NCI-H2196 treated with DMSO at 0.1 percent for 48 hours (cell line): ENCODE data around the gene SUFU.
A peak's percentile ranks its signal among the peaks of the same experiment; 100 is the strongest.

Source experiments
- DNase-seq: peaks from one replicate; lab custom pipeline; 2025; ENCODE audit not compliant: unreplicated experiment; lab: John Stamatoyannopoulos, UW

SUFU gene

GRCh38 chr10:102546606-102547320 is 43.0 kb downstream of the SUFU start:
- no peak for DNase-seq

GRCh38 chr10:102549549-102549948 is 45.8 kb downstream of the SUFU start:
- DNase-seq: no peak

DNA sequence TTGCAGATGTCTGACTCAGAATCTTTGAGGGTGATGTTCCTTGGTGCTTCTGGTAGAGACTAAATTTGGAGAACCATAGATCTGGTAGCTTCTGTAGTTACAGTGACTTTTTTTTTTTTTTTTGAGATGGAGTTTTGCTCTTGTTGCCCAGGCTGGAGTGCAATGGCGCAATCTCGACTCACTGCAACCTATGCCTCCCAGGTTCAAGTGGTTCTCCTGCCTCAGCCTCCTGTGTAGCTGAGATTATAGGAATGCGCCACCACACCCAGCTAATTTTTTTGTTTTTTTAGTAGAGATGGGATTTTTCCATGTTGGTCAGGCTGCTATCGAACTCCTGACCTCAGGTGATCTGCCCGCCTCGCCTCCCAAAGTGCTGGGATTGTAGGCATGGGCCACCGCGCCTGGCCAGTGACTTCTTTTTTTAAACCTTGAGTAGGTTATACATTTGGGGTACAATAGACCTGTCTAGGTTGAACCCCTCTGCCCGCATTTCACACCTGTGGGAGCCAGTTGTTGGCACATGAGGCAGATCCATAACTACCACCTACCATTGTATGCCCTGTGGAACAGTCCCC is 47.0 kb downstream of the SUFU start:
- no peak for DNase-seq

GRCh38 chr10:102552533-102552932 is 48.8 kb downstream of the SUFU start:
- no peak for DNase-seq

- DNase-seq: no peak
Measured at GRCh38 chr10:102553771-102554170, 50.0 kb downstream of the SUFU start.

- no peak for DNase-seq
Measured at GRCh38 chr10:102554531-102554930, 50.8 kb downstream of the SUFU start.

GRCh38 chr10:102555781-102556328 is 52.1 kb downstream of the SUFU start:
- no peak for DNase-seq

- DNase-seq: no peak
Measured at GRCh38 chr10:102557569-102557968, 53.8 kb downstream of the SUFU start.

DNA sequence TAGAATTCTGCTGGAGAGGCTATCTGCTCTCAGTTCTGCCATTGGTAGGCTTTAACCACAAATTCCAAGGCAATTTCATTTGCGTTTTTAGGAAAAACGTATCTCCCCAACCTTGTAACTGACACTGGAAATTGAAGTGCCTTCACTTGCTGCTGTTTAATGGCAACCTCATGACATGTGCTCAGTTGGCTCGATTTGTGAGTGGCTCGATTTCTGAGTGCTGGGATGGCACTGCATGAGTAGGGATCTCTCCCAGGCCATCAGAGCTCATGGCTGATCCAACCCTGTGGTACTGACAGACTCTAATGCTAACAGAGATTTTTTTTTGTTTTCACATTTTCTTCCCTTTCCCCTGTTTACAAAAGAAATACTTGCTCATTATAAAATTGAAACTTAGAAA is 56.0 kb downstream of the SUFU start:
- no peak for DNase-seq

DNA sequence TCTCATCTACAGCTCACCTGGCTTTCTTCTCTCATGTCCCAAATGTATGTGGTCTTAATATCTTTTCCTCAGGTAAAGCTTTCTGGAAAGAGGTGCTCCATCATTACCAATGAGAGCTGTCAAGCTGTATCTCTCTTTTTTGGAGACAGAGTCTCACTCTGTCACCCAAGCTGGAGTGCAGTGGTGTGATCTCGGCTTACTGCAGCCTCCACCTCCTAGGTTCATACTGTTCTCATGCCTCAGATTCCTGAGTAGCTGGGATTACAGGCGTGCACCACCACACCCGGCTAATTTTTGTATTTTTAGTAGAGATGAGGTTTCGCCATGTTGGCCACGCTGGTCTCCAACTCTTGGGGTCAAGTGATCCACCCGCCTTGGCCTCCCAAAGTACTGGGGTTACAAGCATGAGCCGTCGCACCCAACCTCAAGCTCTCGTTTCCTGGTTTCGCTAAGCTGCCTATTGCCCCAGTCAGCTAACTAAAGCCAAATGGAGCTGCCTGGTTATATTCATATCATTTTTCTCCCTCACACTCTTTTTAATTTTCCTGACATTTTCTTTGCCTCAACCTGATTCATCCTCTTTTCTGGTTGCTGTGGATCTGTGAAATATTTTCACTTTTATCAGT is 60.5 kb downstream of the SUFU start:
- no peak for DNase-seq

DNA sequence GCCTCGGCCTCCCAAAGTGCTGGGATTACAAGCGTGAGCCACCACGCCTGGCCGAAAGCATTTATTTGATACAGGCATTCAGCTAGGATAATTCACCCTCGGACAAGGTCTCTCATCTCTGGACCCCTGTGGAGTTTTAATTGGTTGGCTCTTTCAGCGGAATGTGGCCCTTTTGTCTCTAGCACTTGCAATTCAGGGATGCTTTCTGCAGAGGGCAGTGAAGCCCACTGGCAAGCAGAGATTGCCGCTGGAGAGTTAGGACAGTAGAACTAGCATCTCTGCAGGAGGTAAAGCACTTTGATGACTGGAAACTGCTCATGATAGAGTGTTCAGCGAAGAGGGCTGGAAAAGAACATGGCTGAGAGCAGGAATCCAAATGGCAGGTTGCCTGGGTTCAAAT is 62.0 kb downstream of the SUFU start:
- no peak for DNase-seq

- no peak for DNase-seq
Measured at GRCh38 chr10:102578782-102579181, 75.0 kb downstream of the SUFU start.

GRCh38 chr10:102579328-102579727 is 75.6 kb downstream of the SUFU start:
- DNase-seq: no peak

DNA sequence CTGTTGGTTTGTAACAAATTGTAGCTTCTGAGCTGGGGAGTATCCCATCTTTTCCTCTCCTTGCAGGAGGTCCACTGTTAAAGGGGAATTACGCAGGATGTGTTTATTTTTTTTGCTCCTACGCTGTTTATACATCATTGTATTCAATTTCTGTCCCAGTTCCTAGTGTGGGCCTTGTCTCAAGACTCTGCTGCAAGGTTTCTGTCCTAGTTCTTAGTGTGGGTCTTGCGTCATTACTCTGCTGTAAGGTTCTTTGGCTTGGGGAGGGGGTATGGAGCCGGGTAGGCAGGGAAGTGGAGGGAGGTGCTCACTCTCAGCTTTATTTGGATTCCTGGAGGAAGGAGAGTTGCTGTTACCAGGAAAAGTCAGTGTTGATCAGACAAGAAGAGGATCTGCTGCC is 76.5 kb downstream of the SUFU start:
- no peak for DNase-seq

- no peak for DNase-seq
Measured at GRCh38 chr10:102581401-102581800, 77.6 kb downstream of the SUFU start.

DNA sequence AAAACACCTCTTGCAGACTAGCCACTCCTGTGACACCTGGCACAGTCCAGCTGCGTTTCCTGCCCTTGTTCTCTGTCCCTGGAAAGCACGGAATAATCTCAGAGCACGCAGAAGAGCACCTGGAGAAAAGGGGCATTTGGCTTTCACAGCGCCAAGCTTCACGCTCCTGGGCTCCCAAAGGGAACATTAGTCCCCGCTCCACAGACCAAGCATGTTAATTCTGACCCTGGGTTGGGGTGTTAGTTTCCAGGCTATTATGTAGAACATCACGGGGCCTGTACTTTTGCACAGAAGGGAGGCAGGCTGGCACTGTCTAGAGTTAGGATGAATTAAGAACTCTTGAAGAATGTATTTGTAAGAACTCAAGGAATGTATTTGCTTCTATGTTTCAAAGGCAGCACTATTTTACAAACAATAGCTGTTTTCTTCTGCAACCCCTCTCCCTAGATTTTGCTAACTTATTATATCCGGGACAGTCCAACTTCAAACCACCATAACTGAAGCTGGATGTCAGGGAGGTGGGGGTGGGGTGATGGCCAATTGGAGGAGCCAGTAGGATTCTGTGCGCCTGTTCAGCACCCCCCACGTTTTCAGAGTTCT is 78.3 kb downstream of the SUFU start:
- no peak for DNase-seq

DNA sequence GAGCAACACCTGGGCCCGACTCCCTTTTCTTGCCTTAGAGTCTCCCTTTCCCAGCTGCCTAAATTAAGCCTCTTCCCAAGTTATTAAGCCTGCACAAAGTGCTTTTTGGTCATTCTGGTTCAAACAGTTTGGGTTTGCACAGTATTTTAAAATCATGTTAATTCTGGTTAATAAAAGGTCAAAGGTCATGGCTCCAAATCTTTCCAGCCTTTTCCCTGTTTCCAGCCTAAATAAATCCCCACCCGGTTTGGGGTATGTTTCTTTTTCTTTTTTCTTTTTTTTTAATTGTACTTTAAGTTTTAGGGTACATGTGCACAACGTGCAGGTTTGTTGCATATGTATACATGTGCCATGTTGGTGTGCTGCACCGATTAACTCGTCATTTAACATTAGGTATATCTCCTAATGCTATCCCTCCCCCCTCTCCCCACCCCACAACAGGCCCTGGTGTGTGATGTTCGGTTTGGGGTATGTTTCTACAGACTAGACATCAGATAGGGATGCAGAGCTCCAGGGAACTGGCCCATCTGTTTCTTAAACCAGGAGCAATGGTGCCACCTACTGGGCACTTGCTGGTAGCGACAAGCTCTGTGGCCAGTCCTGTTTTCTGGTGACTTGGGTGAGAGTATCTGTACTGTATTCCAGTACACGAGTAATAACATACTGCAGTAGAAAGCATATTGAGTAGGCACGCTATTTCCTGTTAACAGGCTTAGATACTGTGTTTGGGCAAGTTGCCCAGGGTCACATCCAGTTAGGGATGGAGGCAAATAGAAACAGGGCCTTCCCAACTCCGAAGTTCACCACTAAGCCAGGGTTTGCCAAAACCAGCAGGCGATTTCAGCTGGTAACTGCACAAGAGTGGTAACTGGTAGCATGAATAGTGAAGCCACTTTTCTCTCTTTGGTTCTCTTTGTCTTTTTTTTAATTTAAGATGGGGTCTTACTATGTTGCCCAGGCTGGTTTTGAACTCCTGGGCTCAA is 80.0 kb downstream of the SUFU start:
- DNase-seq: peak; percentile 41

DNA sequence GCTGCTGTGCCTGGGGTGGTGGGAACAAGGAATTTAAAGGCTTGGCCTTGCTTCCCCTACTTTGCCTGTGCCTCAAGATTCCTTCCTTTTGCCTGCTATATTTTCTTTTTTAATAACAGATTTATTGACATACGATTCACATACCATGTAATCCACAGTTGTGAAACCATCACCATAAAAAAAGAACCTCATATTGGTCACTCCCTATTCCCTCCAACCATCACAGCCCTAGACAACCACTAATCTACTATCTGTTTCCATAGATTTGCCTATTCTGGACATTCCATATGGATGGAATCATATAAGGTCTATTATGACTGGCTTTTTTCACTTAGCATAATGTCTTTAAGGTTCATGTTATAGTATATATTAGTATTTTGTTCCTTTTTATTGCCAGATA is 81.3 kb downstream of the SUFU start:
- DNase-seq: no peak

GRCh38 chr10:102586858-102587257 is 83.1 kb downstream of the SUFU start:
- DNase-seq: no peak

- no peak for DNase-seq
Measured at GRCh38 chr10:102588875-102589274, 85.1 kb downstream of the SUFU start.
